ENCODE data around the gene ADTRP. TPM values are rescaled to one million over a fixed set of nuclear protein-coding genes. Genes with fewer than 3 reads are reported as not detected.

The ADTRP gene
- total and polyA plus RNA-seq, 10 donors, result 1.00 to 7.4 (median 2.0) TPM

DNA sequence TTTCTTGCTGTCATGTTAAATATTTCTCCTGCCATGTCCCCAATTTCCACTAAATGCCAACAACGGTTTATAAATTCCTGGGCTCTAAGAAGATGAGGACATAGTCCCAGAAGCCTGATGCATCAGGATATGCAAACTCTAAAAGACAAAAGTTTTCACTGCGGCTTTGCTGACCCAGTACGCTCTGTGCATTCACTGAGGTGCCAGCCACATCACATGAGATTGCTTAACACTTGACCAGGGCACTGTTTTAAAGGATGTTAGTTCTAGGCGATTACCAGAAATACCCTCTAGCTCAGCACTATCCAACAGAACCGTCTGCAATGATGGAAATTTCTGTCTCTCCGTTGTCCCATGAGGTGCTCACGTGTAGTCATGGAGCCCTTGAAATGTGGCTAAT, 19.9 kb upstream of the ADTRP start:
- TF ChIP-seq POLR2A (IDR thresholded peaks at IDR 0.05), result no peak
- TF ChIP-seq, protein P1, sequence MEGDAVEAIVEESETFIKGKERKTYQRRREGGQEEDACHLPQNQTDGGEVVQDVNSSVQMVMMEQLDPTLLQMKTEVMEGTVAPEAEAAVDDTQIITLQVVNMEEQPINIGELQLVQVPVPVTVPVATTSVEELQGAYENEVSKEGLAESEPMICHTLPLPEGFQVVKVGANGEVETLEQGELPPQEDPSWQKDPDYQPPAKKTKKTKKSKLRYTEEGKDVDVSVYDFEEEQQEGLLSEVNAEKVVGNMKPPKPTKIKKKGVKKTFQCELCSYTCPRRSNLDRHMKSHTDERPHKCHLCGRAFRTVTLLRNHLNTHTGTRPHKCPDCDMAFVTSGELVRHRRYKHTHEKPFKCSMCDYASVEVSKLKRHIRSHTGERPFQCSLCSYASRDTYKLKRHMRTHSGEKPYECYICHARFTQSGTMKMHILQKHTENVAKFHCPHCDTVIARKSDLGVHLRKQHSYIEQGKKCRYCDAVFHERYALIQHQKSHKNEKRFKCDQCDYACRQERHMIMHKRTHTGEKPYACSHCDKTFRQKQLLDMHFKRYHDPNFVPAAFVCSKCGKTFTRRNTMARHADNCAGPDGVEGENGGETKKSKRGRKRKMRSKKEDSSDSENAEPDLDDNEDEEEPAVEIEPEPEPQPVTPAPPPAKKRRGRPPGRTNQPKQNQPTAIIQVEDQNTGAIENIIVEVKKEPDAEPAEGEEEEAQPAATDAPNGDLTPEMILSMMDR (IDR thresholded peaks at IDR 0.05 in 8 of 11, conservative IDR thresholded peaks at IDR 0.05 in 3 of 11), result no peak
- no peak for TF ChIP-seq POLR2AphosphoS5 (IDR thresholded peaks at IDR 0.05)
- intact Hi-C loops (cut with DNase I; ENCODE audit: low total_unique reads), result no loop called here
- Histone ChIP-seq H3K4me3 (no peak overlapping the region), H3K9me3 (peaks cover 0 to 11% (median 5%) of the 10 kb centered on the region in 8 donors), H3K27me3 (replicated peaks in 1 of 7) (no peaks in the 10 kb centered on the region), H3K27ac (no peak overlapping the region), H3K4me1 (peaks cover 0 to 4% (median 0%) of the 10 kb centered on the region in 6 donors), H3K36me3 (no peaks in the 10 kb centered on the region)
- WGBS, 5 donors, result 89 to 93% (median 91%) methylated on average over 7 of the region's 7 CpGs
- no peak for DNase-seq

DNA sequence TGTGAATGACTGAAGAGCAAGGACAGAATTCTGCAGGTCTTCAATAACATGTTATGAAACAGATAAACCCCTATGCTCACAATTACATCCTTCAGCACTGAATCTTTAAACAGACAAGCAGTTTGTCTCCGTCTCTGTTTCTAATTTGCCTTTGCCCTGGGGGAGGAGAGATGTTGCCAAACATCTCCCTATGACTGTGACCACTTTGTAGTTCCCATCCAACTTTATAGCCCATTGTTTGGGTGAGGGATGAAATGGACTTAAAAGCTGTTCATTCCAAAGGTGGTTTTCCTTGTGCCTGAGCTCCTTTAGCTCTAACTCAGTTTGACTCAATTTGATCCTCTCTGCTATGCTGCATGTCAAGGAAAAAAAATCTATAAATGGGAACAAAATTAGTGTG, 19.5 kb upstream of the ADTRP start:
- intact Hi-C loops (cut with DNase I; ENCODE audit: low total_unique reads), result no loop called here
- WGBS, 5 donors, result 59 to 85% (median 78%) methylated on average over 1 of the region's 1 CpG
- Histone ChIP-seq H3K36me3 (no peaks in the 10 kb centered on the region), H3K4me1 (peaks cover 0 to 4% (median 0%) of the 10 kb centered on the region in 6 donors), H3K27me3 (replicated peaks in 1 of 7) (no peaks in the 10 kb centered on the region), H3K27ac (no peak overlapping the region), H3K4me3 (no peak overlapping the region), H3K9me3 (peaks cover 0 to 15% (median 9%) of the 10 kb centered on the region in 8 donors)
- TF ChIP-seq POLR2AphosphoS5 (IDR thresholded peaks at IDR 0.05), result no peak
- TF ChIP-seq, protein P1 (IDR thresholded peaks at IDR 0.05 in 8 of 11, conservative IDR thresholded peaks at IDR 0.05 in 3 of 11), result no peak
- no peak for TF ChIP-seq POLR2A (IDR thresholded peaks at IDR 0.05)
- no peak for DNase-seq

DNA sequence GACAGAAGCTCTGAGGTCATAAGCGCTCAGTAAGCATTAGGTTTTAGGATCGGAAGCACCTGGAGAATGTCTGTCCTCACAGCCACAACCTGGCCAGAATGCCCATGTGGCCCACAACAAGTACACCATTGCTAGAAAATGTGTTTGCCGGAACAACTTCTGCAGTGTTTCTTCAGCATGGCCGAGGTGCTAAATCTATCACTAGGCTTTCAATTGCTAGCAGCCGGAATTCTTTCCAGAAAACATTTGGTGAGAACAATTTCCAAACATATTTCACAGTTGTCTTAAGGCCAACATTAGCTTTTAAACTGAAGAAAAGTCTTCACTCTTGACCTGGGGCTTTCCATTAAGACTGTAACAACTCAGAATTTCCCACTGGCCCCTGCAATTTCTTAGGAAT, 18.2 kb upstream of the ADTRP start:
- no peak for DNase-seq
- intact Hi-C loops (cut with DNase I; ENCODE audit: low total_unique reads), result no loop called here
- peaks cover 0 to 25% (median 15%) of the 10 kb centered on the region in 8 donors for H3K9me3 ChIP-seq
- no peak overlapping the region for H3K4me3 ChIP-seq
- H3K4me1 ChIP-seq, result peaks cover 0 to 4% (median 0%) of the 10 kb centered on the region in 6 donors
- TF ChIP-seq, protein P1 (IDR thresholded peaks at IDR 0.05 in 8 of 11, conservative IDR thresholded peaks at IDR 0.05 in 3 of 11), result no peak
- TF ChIP-seq POLR2AphosphoS5 (IDR thresholded peaks at IDR 0.05) (no peak), POLR2A (IDR thresholded peaks at IDR 0.05) (no peak)
- peak overlapping the region in 1 of 8 donors; percentile 46 for H3K27ac ChIP-seq
- H3K27me3 ChIP-seq (replicated peaks in 1 of 7), result no peaks in the 10 kb centered on the region
- WGBS, 5 donors, result 87 to 93% (median 89%) methylated on average over 5 of the region's 5 CpGs
- no peaks in the 10 kb centered on the region for H3K36me3 ChIP-seq

DNA sequence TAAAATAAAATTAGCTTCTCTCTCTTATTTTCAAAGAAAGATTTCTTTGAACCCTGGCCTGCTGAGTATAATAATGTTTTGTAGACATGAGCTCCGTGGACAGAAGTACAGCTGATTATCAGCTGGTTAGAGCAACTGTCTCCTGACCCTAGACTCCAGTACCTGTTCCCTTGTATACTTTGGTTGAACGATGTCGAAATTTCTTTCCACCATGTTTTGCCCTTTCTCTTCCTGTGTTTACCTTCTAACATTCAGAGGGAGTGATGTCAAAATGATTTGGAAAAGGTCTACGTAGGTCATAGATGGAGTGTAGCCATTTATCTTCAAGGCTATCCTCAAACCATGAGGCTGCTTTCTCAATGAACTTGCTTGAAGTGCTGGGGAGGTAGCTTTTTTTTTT, 16.8 kb upstream of the ADTRP start:
- Histone ChIP-seq H3K36me3 (no peaks in the 10 kb centered on the region), H3K27ac (peak overlapping the region in 2 of 8 donors; percentile 5 to 28), H3K27me3 (replicated peaks in 1 of 7) (no peaks in the 10 kb centered on the region), H3K9me3 (peaks cover 0 to 25% (median 15%) of the 10 kb centered on the region in 8 donors), H3K4me3 (no peak overlapping the region), H3K4me1 (peaks cover 0 to 4% (median 0%) of the 10 kb centered on the region in 6 donors)
- WGBS, 5 donors, result 79 to 91% (median 87%) methylated on average over 4 of the region's 4 CpGs
- TF ChIP-seq POLR2A (IDR thresholded peaks at IDR 0.05) (no peak), POLR2AphosphoS5 (IDR thresholded peaks at IDR 0.05) (no peak)
- TF ChIP-seq, protein P1 (IDR thresholded peaks at IDR 0.05 in 8 of 11, conservative IDR thresholded peaks at IDR 0.05 in 3 of 11), result no peak
- intact Hi-C loops (cut with DNase I; ENCODE audit: low total_unique reads), result no loop called here
- DNase-seq, result no peak
